PC-3 (cell line): ENCODE measurements around the gene DHRS11. TPM values are rescaled to one million over a fixed set of nuclear protein-coding genes. Genes with fewer than 3 reads are reported as not detected.

Source experiments
- ATAC-seq: fragments of 200-7000 bp; cut with Tn5 transposase; 2 replicates; pipeline ENCODE4 v1.9.1; 2020; ENCODE audit warnings: mild to moderate bottlenecking, moderate library complexity
- Bru-seq: library from RNA; stranded (reverse); fragments of 400-500 nt; gene quantifications from one replicate; lab custom pipeline; 2021; lab: Mats Ljungman, UMichigan
- BruChase-seq, 2 experiments: library from RNA; stranded (reverse); fragments of 400-500 nt; gene quantifications; one replicate each; lab custom pipeline; 2021; lab: Mats Ljungman, UMichigan
- BruUV-seq: library from RNA; stranded (reverse); fragments of 400-500 nt; replicated peaks from 2 replicates; lab custom pipeline; 2021; lab: Mats Ljungman, UMichigan
- CTCF ChIA-PET: fragments of 300-600 bp; sonication (Branson Sonifier 250); formaldehyde crosslinking; loops from one replicate; lab custom pipeline; 2022; ENCODE audit warnings: antibody characterized with exemption; lab: Charles Lee
- POLR2A ChIA-PET: fragments of 300-600 bp; sonication (Branson Sonifier 250); formaldehyde crosslinking; loops from one replicate; lab custom pipeline; 2022; ENCODE audit warnings: antibody characterized with exemption; ENCODE audit not compliant: unreplicated experiment; lab: Charles Lee
- DNase-seq: peaks from one replicate; pipeline ENCODE4 v3.0.0-alpha.2; 2015
- H2AFZ ChIP-seq: fragments of 300-600 bp; sonication (generic); 2 replicates; pipeline ENCODE4 v1.6.0; 2016; ENCODE audit warnings: antibody characterized with exemption, low read length
- H3F3A ChIP-seq: fragments of 300-600 bp; sonication (generic); one replicate; pipeline ENCODE4 v1.6.0; 2017; ENCODE audit warnings: antibody characterized with exemption, low read length, control low read depth, mild to moderate bottlenecking; ENCODE audit not compliant: unreplicated experiment
- H3K27ac ChIP-seq: fragments of 300-600 bp; sonication (generic); 2 replicates; pipeline ENCODE4 v1.5.1; 2016; ENCODE audit warnings: mild to moderate bottlenecking, low read length
- H3K27me3 ChIP-seq: fragments of 300-600 bp; sonication (generic); 2 replicates; pipeline ENCODE4 v1.6.1; 2016; ENCODE audit warnings: low read length, mixed read lengths
- H3K36me3 ChIP-seq: fragments of 300-600 bp; sonication (generic); 2 replicates; pipeline ENCODE4 v1.6.1; 2016; ENCODE audit warnings: low read depth, mixed run types, low read length, mixed read lengths
- H3K4me1 ChIP-seq: fragments of 300-600 bp; sonication (generic); 2 replicates; pipeline ENCODE4 v1.5.1; 2016; ENCODE audit warnings: low read length; ENCODE audit not compliant: insufficient read depth
- H3K4me2 ChIP-seq: fragments of 300-600 bp; sonication (generic); 2 replicates; pipeline ENCODE4 v1.6.0; 2016; ENCODE audit warnings: low read length
- H3K4me3 ChIP-seq: fragments of 300-600 bp; sonication (generic); 2 replicates; pipeline ENCODE4 v1.5.1; 2016; ENCODE audit warnings: mild to moderate bottlenecking, low read length, mixed read lengths
- H3K79me2 ChIP-seq: fragments of 300-600 bp; sonication (generic); 2 replicates; pipeline ENCODE4 v1.6.1; 2017; ENCODE audit warnings: low read length, mixed read lengths
- H3K9ac ChIP-seq: fragments of 300-600 bp; sonication (generic); 2 replicates; pipeline ENCODE4 v1.6.0; 2016; ENCODE audit warnings: mild to moderate bottlenecking, low read length
- H3K9me2 ChIP-seq: fragments of 300-600 bp; sonication (generic); replicated peaks from 2 replicates; pipeline ENCODE4 v1.6.1; 2016; ENCODE audit warnings: mixed run types, low read length, mixed read lengths
- H3K9me3 ChIP-seq: fragments of 300-600 bp; sonication (generic); 2 replicates; pipeline ENCODE4 v1.6.1; 2016; ENCODE audit warnings: low read length, mixed read lengths
- H4K20me1 ChIP-seq: fragments of 300-600 bp; sonication (generic); 2 replicates; pipeline ENCODE4 v1.6.1; 2016; ENCODE audit warnings: low read length, mixed read lengths
- EZH2 ChIP-seq: fragments of 300-600 bp; sonication (generic); IDR thresholded peaks from one replicate; pipeline ENCODE4 v1.6.1; 2017; ENCODE audit warnings: antibody characterized with exemption, mild to moderate bottlenecking, low read length; ENCODE audit not compliant: unreplicated experiment
- EZH2phosphoT487 ChIP-seq: fragments of 300-600 bp; sonication (generic); IDR thresholded peaks from 2 replicates; pipeline ENCODE4 v1.6.1; 2018; ENCODE audit warnings: mild to moderate bottlenecking, antibody characterized with exemption, low read length, borderline replicate concordance
- intact Hi-C: fragments of 100-400 bp; cut with micrococcal nuclease; formaldehyde crosslinking; loops from 2 replicates; pipeline ENCODE4 v1.9.0; 2023
- long read RNA-seq: library from polyadenylated mRNA; unstranded; transcript quantifications from one replicate; pipeline ENCODE4 v2.0.0, GENCODE V29; 2021; ENCODE audit not compliant: unreplicated experiment
- total RNA-seq: library from RNA; depleted of rRNA; stranded (reverse); fragments of >200 nt; gene quantifications from 2 replicates; pipeline ENCODE4 v1.2.3, GENCODE V29; 2014; rRNA removed
- TF ChIP-seq, protein P1 (sequence below): fragments of 300-600 bp; sonication (generic); conservative IDR thresholded peaks from 2 replicates; pipeline ENCODE4 v1.5.1; 2017; ENCODE audit warnings: antibody characterized with exemption, low read depth, mild to moderate bottlenecking, low read length

Gene DHRS11, protein sequence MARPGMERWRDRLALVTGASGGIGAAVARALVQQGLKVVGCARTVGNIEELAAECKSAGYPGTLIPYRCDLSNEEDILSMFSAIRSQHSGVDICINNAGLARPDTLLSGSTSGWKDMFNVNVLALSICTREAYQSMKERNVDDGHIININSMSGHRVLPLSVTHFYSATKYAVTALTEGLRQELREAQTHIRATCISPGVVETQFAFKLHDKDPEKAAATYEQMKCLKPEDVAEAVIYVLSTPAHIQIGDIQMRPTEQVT
- 11.8 and 14.8 TPM in 2 replicates for total RNA-seq
- percentile 65 among the genes with signal in this experiment for Bru-seq, nascent RNA
- percentile 66 among the genes with signal in this experiment for BruChase-seq, experiment 1, labeled RNA remaining after a 6-hour chase
- BruChase-seq, experiment 2, labeled RNA remaining after a 2-hour chase, result percentile 65 among the genes with signal in this experiment
- long read RNA-seq, partial matches to known transcripts, result 0 of 9 reads
- long read RNA-seq, other reads (novel, unspliced or antisense), result 3 of 9 reads

DNA sequence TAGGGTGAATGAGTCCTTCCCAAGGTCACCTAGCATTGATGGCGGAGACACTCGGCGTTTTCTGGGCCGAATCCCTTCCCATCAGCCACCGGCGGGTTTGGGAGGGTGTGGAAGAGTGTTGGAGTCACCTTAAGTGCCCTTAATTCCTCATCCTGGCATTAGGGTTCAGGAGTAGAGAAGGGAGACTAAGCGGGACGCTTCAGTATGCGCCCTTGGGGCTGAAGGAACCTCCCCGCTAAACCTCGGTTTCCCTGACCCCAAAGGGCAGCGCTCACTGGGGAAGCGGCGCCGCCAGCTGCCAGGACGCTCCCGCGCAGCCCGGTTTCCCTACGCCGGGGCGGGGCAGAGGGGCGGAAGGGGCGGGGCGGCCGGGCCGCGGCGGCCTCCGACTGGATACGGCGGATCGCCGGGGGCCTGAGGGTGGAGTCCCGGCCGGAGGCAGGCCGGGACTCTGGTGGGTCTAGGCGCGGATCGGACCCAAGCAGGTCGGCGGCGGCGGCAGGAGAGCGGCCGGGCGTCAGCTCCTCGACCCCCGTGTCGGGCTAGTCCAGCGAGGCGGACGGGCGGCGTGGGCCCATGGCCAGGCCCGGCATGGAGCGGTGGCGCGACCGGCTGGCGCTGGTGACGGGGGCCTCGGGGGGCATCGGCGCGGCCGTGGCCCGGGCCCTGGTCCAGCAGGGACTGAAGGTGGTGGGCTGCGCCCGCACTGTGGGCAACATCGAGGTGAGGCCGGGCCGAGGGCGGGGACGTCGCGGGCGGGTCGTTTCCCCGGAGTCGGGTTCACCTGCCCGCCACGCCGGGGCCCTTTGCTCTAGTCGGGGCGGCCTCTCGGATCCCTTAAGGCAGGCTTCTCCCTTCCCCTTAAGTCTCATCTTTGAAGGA lies at the start of gene DHRS11:
Gene DHRS11, plus strand, starts transcription at position 446 of the 882 bp plus-strand sequence. Its CDS starts 131 bp downstream, at position 577.
- POLR2A ChIA-PET, result no interaction called here

DNA sequence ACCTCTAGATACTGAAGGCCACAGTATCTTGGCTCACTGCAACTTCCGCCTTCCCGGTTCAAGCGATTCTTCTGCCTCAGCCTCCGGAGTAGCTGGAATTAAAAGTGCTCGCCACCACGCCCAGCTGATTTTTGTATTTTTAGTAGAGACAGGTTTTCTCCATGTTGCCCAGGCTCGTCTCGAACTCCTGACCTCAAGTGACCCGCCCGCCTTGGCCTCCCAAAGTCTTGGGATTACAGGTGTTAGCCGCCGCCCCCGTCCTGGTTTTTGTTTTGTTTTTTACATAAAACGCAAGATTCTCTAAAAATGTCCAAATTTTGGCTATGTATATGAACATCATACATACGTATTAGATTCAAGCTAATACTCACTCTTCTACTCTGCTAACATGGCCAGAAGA lies 48.9 kb upstream of the DHRS11 start:
- POLR2A ChIA-PET, result no interaction called here

More for the DNA sequence above, at the start of gene DHRS11:
- Histone ChIP-seq H3K4me3 (peak within 1 kb of the TSS; percentile 80), H3K36me3 (peaks cover 7% of the 10 kb centered on the region), H3K9me3 (no peaks in the 10 kb centered on the region), H3F3A (no peaks in the 10 kb centered on the region), H3K27me3 (no peaks in the 10 kb centered on the region), H3K79me2 (peaks cover 20% of the 10 kb centered on the region), H3K9ac (peak within 1 kb of the TSS; percentile 78), H4K20me1 (no peaks in the 10 kb centered on the region), H3K4me1 (peaks cover 10% of the 10 kb centered on the region; the same call in 1 of the 2 replicates), H2AFZ (peak within 1 kb of the TSS; percentile 73), H3K27ac (no peak within 1 kb of the TSS), H3K9me2 (no peaks in the 10 kb centered on the region), H3K4me2 (peak within 1 kb of the TSS; percentile 82)
- BruUV-seq, result no TSS peak
- TF ChIP-seq, protein P1, sequence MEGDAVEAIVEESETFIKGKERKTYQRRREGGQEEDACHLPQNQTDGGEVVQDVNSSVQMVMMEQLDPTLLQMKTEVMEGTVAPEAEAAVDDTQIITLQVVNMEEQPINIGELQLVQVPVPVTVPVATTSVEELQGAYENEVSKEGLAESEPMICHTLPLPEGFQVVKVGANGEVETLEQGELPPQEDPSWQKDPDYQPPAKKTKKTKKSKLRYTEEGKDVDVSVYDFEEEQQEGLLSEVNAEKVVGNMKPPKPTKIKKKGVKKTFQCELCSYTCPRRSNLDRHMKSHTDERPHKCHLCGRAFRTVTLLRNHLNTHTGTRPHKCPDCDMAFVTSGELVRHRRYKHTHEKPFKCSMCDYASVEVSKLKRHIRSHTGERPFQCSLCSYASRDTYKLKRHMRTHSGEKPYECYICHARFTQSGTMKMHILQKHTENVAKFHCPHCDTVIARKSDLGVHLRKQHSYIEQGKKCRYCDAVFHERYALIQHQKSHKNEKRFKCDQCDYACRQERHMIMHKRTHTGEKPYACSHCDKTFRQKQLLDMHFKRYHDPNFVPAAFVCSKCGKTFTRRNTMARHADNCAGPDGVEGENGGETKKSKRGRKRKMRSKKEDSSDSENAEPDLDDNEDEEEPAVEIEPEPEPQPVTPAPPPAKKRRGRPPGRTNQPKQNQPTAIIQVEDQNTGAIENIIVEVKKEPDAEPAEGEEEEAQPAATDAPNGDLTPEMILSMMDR, result no peak
- no peak for TF ChIP-seq EZH2phosphoT487
- TF ChIP-seq EZH2, result no peak
- intact Hi-C loops, result no loop called here
- ATAC-seq (peak; percentile 94), DNase-seq (peak; percentile 67)
- CTCF ChIA-PET, result interaction anchor here (1.6 kb wide), 1 partner anchor 11 kb away, joined by 17 read pairs; no protein-coding TSS in a partner anchor

More for the DNA sequence above, 48.9 kb upstream of the DHRS11 start:
- intact Hi-C loops, result no loop called here
- Histone ChIP-seq H3F3A (no peaks in the 10 kb centered on the region), H3K9me3 (no peaks in the 10 kb centered on the region), H3K79me2 (peaks cover 49% of the 10 kb centered on the region), H3K36me3 (peaks cover 4% of the 10 kb centered on the region), H3K9me2 (no peaks in the 10 kb centered on the region), H3K27ac (no peak overlapping the region), H3K4me1 (peaks cover 8% of the 10 kb centered on the region), H4K20me1 (peaks cover 19% of the 10 kb centered on the region), H3K9ac (no peak overlapping the region), H3K4me2 (peak overlapping the region; percentile 96; the same call in 1 of the 2 replicates), H3K27me3 (no peaks in the 10 kb centered on the region), H2AFZ (no peak overlapping the region), H3K4me3 (no peak overlapping the region)
- CTCF ChIA-PET, result no interaction called here
- ATAC-seq (no peak), DNase-seq (no peak)
- TF ChIP-seq, protein P1, result no peak
- TF ChIP-seq EZH2phosphoT487 (no peak), EZH2 (no peak)
- no TSS peak for BruUV-seq
